Neutrophil (primary cell): ENCODE data around the gene TNFRSF12A.

Source experiments
- H3K27ac ChIP-seq: fragments of 200-600 bp; sonication (generic); 2 replicates; pipeline ENCODE4 v1.5.1; 2016; ENCODE audit warnings: mild to moderate bottlenecking, moderate library complexity
- H3K27me3 ChIP-seq: fragments of 200-600 bp; sonication (generic); 2 replicates; pipeline ENCODE4 v1.6.0; 2016; ENCODE audit warnings: mild to moderate bottlenecking
- H3K36me3 ChIP-seq: fragments of 200-600 bp; sonication (generic); 2 replicates; pipeline ENCODE4 v1.5.1; 2017
- H3K4me1 ChIP-seq, 2 experiments: fragments of 200-600 bp in 1 of 2; sonication (generic) in 1 of 2; 1 replicate in 1 of 2; 2 replicates in 1 of 2; pipeline versions ENCODE4 v1.5.1 to v1.6.1; 2013 to 2016; ENCODE audit warnings: low read depth in 1 of 2, low read length in 1 of 2, mild to moderate bottlenecking in 1 of 2, moderate library complexity in 1 of 2; ENCODE audit not compliant: control insufficient read depth in 1 of 2, insufficient read depth in 1 of 2
- H3K4me3 ChIP-seq, 2 experiments: fragments of 200-600 bp in 1 of 2; sonication (generic) in 1 of 2; 1 replicate in 1 of 2; 2 replicates in 1 of 2; pipeline ENCODE4 v1.5.1; 2013 to 2016; ENCODE audit warnings: low read depth in 1 of 2, low read length in 1 of 2, mild to moderate bottlenecking in 1 of 2, moderate library complexity in 1 of 2
- H3K9me3 ChIP-seq: fragments of 200-600 bp; sonication (generic); 2 replicates; pipeline ENCODE4 v1.5.1; 2016
- TF ChIP-seq, protein P1 (sequence below): fragments of 200-600 bp; sonication (generic); IDR thresholded peaks from 2 replicates; pipeline ENCODE4 v1.5.1; 2016; ENCODE audit warnings: antibody characterized with exemption

The TNFRSF12A gene

DNA sequence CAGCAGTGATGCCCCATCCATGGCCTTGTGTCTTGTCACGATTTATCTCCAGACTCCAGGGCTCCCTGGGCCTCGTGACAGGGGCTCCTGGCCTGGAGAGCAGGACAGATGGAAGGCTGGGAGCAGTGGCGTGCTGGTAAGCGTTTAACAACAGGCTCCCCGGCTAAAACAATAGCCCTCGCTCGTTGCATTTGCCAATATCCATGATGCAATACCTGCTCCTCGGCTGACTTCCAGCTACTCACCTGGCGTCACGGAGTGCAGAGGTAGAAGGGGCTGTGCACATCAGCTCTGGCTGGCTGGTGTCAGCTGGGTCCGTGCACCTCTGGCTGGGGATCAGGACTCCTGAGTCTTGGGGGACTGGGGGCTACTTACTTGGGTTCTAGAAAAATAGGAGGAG, 18.1 kb downstream of the TNFRSF12A start:
- TF ChIP-seq, protein P1, sequence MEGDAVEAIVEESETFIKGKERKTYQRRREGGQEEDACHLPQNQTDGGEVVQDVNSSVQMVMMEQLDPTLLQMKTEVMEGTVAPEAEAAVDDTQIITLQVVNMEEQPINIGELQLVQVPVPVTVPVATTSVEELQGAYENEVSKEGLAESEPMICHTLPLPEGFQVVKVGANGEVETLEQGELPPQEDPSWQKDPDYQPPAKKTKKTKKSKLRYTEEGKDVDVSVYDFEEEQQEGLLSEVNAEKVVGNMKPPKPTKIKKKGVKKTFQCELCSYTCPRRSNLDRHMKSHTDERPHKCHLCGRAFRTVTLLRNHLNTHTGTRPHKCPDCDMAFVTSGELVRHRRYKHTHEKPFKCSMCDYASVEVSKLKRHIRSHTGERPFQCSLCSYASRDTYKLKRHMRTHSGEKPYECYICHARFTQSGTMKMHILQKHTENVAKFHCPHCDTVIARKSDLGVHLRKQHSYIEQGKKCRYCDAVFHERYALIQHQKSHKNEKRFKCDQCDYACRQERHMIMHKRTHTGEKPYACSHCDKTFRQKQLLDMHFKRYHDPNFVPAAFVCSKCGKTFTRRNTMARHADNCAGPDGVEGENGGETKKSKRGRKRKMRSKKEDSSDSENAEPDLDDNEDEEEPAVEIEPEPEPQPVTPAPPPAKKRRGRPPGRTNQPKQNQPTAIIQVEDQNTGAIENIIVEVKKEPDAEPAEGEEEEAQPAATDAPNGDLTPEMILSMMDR, result no peak
- H3K27ac ChIP-seq, result peak overlapping the region; percentile 18
- no peaks in the 10 kb centered on the region for H3K9me3 ChIP-seq
- H3K27me3 ChIP-seq, result peaks cover 77% of the 10 kb centered on the region
- peaks cover 11% of the 10 kb centered on the region for H3K36me3 ChIP-seq
- H3K4me3 ChIP-seq, result peak overlapping the region in 1 of 2 experiments; percentile 44
- peaks cover 59 to 62% of the 10 kb centered on the region in 2 experiments for H3K4me1 ChIP-seq

DNA sequence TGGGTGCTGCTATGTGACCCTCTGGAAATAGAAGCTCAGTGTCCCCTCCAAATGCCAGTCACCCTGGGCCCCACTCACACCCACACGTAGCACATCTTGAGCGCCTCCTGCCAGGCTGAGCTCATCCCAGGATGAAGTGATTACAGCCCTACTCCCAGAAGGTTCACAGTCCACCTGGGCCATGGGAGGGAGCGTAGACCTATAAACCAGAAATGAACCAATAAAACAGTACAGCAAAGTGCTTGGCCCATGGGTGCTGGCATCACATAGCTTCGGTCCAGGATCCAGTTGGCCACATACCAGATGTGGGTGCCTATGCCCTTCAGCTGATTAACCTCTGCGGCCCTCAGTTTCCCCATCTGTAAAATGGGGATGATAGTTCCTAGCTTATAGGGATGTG, 18.7 kb downstream of the TNFRSF12A start:
- H3K9me3 ChIP-seq, result no peaks in the 10 kb centered on the region
- H3K4me3 ChIP-seq, result no peak overlapping the region
- peaks cover 61 to 66% of the 10 kb centered on the region in 2 experiments for H3K4me1 ChIP-seq
- peaks cover 11% of the 10 kb centered on the region for H3K36me3 ChIP-seq
- no peak overlapping the region for H3K27ac ChIP-seq
- TF ChIP-seq, protein P1, result no peak
- peaks cover 72% of the 10 kb centered on the region for H3K27me3 ChIP-seq

DNA sequence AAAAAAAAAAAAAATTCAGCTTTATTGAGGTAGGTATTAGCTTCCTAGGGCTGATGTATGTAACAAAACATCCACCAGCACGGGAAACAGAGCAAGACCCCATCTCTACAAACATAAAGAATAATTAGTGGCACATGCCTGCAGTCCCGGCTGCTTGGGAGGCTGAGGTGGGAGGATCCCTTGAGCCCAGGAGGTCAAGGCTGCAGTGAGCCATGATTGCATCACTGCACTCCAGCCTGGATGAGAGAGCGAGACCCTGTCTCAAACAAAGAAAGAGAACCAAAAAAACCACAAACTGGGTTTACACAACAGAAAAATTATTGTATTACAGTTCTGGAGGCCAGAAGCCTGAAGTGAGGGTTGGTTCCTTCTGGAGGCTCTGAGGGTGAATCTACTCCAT, 22.2 kb downstream of the TNFRSF12A start:
- peaks cover 11% of the 10 kb centered on the region for H3K36me3 ChIP-seq
- no peaks in the 10 kb centered on the region for H3K9me3 ChIP-seq
- H3K27me3 ChIP-seq, result peaks cover 45% of the 10 kb centered on the region
- TF ChIP-seq, protein P1, result no peak
- peak overlapping the region; percentile 20 for H3K27ac ChIP-seq
- peaks cover 48% of the 10 kb centered on the region in 2 experiments for H3K4me1 ChIP-seq
- H3K4me3 ChIP-seq, result peak overlapping the region in 1 of 2 experiments; percentile 18

DNA sequence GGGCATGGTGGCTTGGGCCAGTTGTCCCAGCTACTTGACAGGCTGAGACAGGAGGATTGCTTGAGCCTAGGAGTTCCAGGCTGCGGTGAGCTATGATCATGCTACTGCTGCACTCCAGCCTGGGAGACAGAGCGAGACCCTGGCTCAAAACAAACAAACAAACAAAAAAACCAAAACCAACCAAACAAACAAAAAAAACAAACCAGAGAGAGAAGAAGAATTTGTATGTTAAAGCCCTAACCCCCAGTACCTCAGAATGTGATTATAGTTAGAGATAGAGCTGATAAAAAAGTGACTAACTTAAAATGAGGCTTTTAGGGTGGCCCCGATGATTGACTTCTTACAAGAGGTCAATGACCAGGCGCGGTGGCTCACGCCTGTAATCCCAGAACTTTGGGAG, 24.5 kb downstream of the TNFRSF12A start:
- Histone ChIP-seq H3K4me3 (peak overlapping the region; percentile 99), H3K9me3 (no peaks in the 10 kb centered on the region), H3K27me3 (peaks cover 22% of the 10 kb centered on the region), H3K27ac (peak overlapping the region; percentile 94), H3K4me1 (peaks cover 48 to 55% of the 10 kb centered on the region in 2 experiments), H3K36me3 (peaks cover 27% of the 10 kb centered on the region)
- TF ChIP-seq, protein P1, result no peak

DNA sequence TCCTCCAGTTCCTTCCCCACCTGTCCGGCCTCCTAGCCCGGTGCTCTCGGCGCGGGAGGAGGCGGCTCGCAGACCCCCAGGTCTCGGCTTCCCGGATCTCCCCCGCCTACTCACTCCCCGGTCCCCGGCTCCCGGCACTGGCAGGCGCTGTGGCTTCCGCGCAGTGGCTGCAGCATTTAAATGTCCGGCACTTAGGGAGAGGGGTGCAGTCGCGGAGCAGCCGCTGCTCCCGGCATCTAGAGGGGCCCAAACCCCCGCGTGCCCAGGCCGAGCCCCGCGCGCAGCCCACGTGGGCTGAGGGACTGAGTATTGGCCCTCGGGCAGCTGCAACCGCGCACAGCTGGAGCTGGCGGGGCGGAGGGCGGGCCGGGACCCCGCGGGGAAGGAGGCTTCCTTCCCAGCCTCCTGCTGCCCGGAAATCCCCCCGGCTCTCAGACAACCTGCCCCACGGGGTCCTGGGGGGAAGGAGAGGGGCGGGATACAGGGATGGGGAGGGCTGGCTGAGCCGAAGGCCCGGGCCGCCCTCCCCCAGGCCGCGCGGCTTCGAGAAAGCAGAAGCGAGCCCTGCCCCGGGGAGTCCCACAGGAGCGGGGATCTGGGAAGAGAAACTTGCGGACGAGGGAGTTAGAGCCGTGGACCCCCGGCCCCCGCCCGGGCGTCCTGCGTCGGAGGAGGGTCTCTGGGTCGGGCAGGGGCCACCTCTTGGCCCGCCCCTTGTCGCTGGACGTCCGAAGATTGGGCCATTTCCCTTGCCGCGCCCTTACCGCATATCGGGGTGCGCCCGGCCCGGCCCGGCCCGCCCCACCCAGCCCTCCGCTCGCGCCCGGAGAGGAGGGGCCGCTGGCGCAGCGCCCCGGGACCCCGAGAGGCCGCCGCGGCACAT, 25.8 kb downstream of the TNFRSF12A start, which contains the start of gene MMP25:
MMP25 (plus strand) TSS at position 804 of the 883 bp plus-strand sequence. CDS start 357 bp downstream, outside the sequence.
- H3K4me3 ChIP-seq, result peak within 1 kb of the TSS; percentile 99
- TF ChIP-seq, protein P1, result peak; percentile 11
- H3K4me1 ChIP-seq, result peaks cover 61 to 68% of the 10 kb centered on the region in 2 experiments
- no peaks in the 10 kb centered on the region for H3K9me3 ChIP-seq
- peaks cover 33% of the 10 kb centered on the region for H3K36me3 ChIP-seq
- H3K27ac ChIP-seq, result peak within 1 kb of the TSS; percentile 94
- peaks cover 11% of the 10 kb centered on the region for H3K27me3 ChIP-seq
